ENCODE data around the gene CKAP5.
"Not testable (repeated sequence)": the region's sequence is repeated elsewhere in the genome, so short reads cannot be mapped to it uniquely, and the experiment has no call there.

Gene CKAP5

DNA sequence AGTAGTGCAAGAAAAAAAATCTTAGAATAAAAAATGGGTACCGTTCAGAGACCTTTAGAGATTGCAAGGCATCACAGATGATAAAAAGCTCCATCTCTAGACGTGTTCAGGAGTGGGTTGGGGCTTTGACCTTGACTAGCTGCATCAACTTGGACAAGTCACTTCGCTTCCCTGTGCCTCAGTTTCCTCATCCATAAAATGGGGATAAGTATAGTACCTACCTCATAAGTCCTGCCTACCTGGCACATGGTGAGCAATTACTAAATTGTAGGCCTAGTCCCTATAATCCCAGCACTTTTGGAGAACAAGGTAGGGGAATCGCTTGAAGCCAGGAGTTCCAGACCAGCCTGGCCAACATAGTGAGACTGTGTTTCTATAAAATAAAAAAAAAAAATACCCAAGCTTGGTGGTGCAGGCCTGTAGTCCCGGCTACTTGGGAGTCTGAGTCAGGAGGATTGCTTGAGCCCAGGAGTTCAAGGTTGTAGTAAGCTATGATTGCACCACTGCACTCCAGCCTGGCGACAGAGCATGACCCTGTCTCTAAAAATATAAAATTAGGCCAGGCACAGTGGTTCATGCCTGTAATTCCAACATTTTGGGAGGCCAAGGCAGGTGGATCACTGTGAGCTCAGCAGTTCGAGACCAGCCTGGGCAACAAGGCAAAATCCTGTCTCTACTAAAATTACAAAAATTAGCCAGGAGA, 133.1 kb downstream of the CKAP5 start:
- Histone ChIP-seq H3K27me3 (ENCODE audit: control insufficient read depth in 1 of 2, insufficient read depth in 2 of 2, low read length in 2 of 2) (no peaks in the 10 kb centered on the region), H3K36me3 (ENCODE audit: control insufficient read depth in 2 of 2, insufficient read depth in 2 of 2, low read length in 2 of 2) (no peaks in the 10 kb centered on the region), H3K27ac (ENCODE audit: low read length) (no peak overlapping the region), H3K9me3 (ENCODE audit: control insufficient read depth in 2 of 2, low read length in 2 of 2) (no peaks in the 10 kb centered on the region), H3K4me1 (ENCODE audit: control insufficient read depth, insufficient read depth, low read length) (peaks cover 6% of the 10 kb centered on the region), H3K4me3 (ENCODE audit: low read length in 2 of 2) (no peak overlapping the region), H3K9ac (ENCODE audit: low read length in 2 of 2) (no peak overlapping the region)

DNA sequence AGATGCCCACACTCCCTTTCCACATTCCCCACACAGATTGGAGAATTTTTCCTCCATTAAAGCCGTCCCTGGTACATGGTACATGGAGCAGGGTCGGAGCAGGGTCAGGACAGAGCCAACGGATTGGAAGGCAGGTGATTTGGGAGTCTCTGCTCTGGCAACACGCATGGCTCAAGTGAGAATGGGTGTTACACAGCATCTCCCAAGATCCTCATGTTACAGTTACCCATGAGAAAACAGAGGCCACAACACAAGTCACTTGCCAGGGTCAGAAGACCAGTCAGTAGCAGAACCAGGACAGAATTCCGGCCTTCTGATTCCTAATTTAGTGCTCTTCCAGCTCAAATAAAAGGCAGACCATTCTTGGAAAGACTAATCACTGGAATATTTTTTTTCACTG, 134.8 kb downstream of the CKAP5 start:
- Histone ChIP-seq H3K27me3 (ENCODE audit: control insufficient read depth in 1 of 2, insufficient read depth in 2 of 2, low read length in 2 of 2) (no peaks in the 10 kb centered on the region), H3K9ac (ENCODE audit: low read length in 2 of 2) (peak overlapping the region; percentile 3 to 13), H3K27ac (ENCODE audit: low read length) (peak overlapping the region; percentile 79), H3K4me3 (ENCODE audit: low read length in 2 of 2) (no peak overlapping the region), H3K4me1 (ENCODE audit: control insufficient read depth, insufficient read depth, low read length) (peaks cover 6% of the 10 kb centered on the region), H3K36me3 (ENCODE audit: control insufficient read depth in 2 of 2, insufficient read depth in 2 of 2, low read length in 2 of 2) (peaks cover 5 to 9% of the 10 kb centered on the region in 2 donors), H3K9me3 (ENCODE audit: control insufficient read depth in 2 of 2, low read length in 2 of 2) (no peaks in the 10 kb centered on the region)

GRCh38 chr11:46710821-46711269, 135.2 kb downstream of the CKAP5 start:
- Histone ChIP-seq H3K27ac (ENCODE audit: low read length) (peak overlapping the region; percentile 79), H3K36me3 (ENCODE audit: control insufficient read depth in 2 of 2, insufficient read depth in 2 of 2, low read length in 2 of 2) (peaks cover 8 to 10% of the 10 kb centered on the region in 2 donors), H3K4me3 (ENCODE audit: low read length in 2 of 2) (no peak overlapping the region), H3K9me3 (ENCODE audit: control insufficient read depth in 2 of 2, low read length in 2 of 2) (no peaks in the 10 kb centered on the region), H3K9ac (ENCODE audit: low read length in 2 of 2) (peak overlapping the region; percentile 3 to 13), H3K27me3 (ENCODE audit: control insufficient read depth in 1 of 2, insufficient read depth in 2 of 2, low read length in 2 of 2) (no peaks in the 10 kb centered on the region), H3K4me1 (ENCODE audit: control insufficient read depth, insufficient read depth, low read length) (peaks cover 6% of the 10 kb centered on the region)

GRCh38 chr11:46709351-46709750, 136.7 kb downstream of the CKAP5 start:
- H3K4me1 ChIP-seq (ENCODE audit: control insufficient read depth, insufficient read depth, low read length); H3K27me3 ChIP-seq (ENCODE audit: control insufficient read depth in 1 of 2, insufficient read depth in 2 of 2, low read length in 2 of 2); H3K9ac ChIP-seq (ENCODE audit: low read length in 2 of 2); H3K9me3 ChIP-seq (ENCODE audit: control insufficient read depth in 2 of 2, low read length in 2 of 2); H3K27ac ChIP-seq (ENCODE audit: low read length); H3K4me3 ChIP-seq (ENCODE audit: low read length in 2 of 2): not testable (repeated sequence)
- H3K36me3 ChIP-seq (ENCODE audit: control insufficient read depth in 2 of 2, insufficient read depth in 2 of 2, low read length in 2 of 2) = peaks cover 21 to 22% of the 10 kb centered on the region in 2 donors

- Histone ChIP-seq H3K27me3 (ENCODE audit: control insufficient read depth in 1 of 2, insufficient read depth in 2 of 2, low read length in 2 of 2) (no peaks in the 10 kb centered on the region), H3K9me3 (ENCODE audit: control insufficient read depth in 2 of 2, low read length in 2 of 2) (no peaks in the 10 kb centered on the region), H3K27ac (ENCODE audit: low read length) (no peak overlapping the region), H3K9ac (ENCODE audit: low read length in 2 of 2) (no peak overlapping the region), H3K4me3 (ENCODE audit: low read length in 2 of 2) (no peak overlapping the region), H3K4me1 (ENCODE audit: control insufficient read depth, insufficient read depth, low read length) (peaks cover 16% of the 10 kb centered on the region), H3K36me3 (ENCODE audit: control insufficient read depth in 2 of 2, insufficient read depth in 2 of 2, low read length in 2 of 2) (peaks cover 36 to 40% of the 10 kb centered on the region in 2 donors)
Measured at GRCh38 chr11:46706886-46707285, 139.2 kb downstream of the CKAP5 start.

- Histone ChIP-seq H3K36me3 (ENCODE audit: control insufficient read depth in 2 of 2, insufficient read depth in 2 of 2, low read length in 2 of 2) (peaks cover 36 to 40% of the 10 kb centered on the region in 2 donors), H3K27me3 (ENCODE audit: control insufficient read depth in 1 of 2, insufficient read depth in 2 of 2, low read length in 2 of 2) (no peaks in the 10 kb centered on the region), H3K9ac (ENCODE audit: low read length in 2 of 2) (no peak overlapping the region)
Measured at GRCh38 chr11:46705070-46705688, 140.9 kb downstream of the CKAP5 start.

GRCh38 chr11:46701078-46701654, 144.9 kb downstream of the CKAP5 start:
- no peaks in the 10 kb centered on the region for H3K27me3 ChIP-seq (ENCODE audit: control insufficient read depth in 1 of 2, insufficient read depth in 2 of 2, low read length in 2 of 2)
- H3K4me3 ChIP-seq (ENCODE audit: low read length in 2 of 2) = peak overlapping the region; percentile 78 to 100
- H3K36me3 ChIP-seq (ENCODE audit: control insufficient read depth in 2 of 2, insufficient read depth in 2 of 2, low read length in 2 of 2) = peaks cover 28 to 37% of the 10 kb centered on the region in 2 donors
- no peaks in the 10 kb centered on the region for H3K9me3 ChIP-seq (ENCODE audit: control insufficient read depth in 2 of 2, low read length in 2 of 2)
- peak overlapping the region; percentile 91 for H3K27ac ChIP-seq (ENCODE audit: low read length)
- H3K9ac ChIP-seq (ENCODE audit: low read length in 2 of 2) = peak overlapping the region; percentile 82 to 96
- peaks cover 46% of the 10 kb centered on the region for H3K4me1 ChIP-seq (ENCODE audit: control insufficient read depth, insufficient read depth, low read length)

More at GRCh38 chr11:46705070-46705688, 140.9 kb downstream of the CKAP5 start:
- Histone ChIP-seq H3K27ac (ENCODE audit: low read length) (no peak overlapping the region), H3K4me1 (ENCODE audit: control insufficient read depth, insufficient read depth, low read length) (peaks cover 19% of the 10 kb centered on the region), H3K4me3 (ENCODE audit: low read length in 2 of 2) (no peak overlapping the region), H3K9me3 (ENCODE audit: control insufficient read depth in 2 of 2, low read length in 2 of 2) (no peaks in the 10 kb centered on the region)

DNA sequence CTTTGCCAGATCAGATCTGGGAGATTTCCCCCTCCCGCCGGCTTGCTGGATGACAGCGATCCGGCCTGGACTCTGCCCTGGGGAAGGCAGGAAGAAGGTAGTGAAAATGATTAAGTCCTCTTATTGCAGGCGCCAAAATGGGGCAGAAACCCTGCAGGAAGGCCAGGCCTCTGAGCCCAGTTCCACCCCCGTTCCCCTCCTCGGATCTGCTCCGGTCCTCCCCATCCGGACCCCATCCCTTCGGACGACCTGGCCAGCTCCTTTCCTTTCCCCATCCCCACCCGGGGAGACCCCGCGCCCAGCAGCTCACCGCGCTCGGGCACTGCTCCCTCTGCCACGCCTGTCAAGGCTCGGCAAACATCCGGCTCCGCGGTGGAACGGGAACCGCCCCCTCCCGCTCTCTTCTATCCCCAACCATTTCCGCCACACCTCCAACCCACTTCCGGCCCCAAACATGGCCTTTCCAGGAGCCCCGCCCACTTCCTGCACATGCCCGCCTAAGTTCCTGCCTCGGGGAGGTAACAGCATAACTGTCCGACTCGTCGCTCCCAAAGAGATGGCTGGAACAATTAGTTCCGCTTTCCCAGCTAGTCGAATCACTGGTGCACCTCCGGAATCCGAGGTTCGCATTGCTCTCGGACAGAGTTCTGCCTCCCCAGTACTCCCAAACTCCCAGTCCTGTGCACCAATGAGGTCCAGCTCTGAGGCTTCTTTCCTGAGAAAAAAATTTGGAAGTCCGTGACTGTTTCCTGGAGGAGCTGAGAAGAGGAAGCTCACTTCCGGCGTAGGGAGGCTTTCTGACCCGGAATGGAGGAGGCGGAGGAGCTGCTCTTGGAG, 145.6 kb downstream of the CKAP5 start, which contains the start of the genes ARHGAP1 and ZNF408:
TSS of gene ARHGAP1 (minus strand) at position 379 of the 837 bp plus-strand sequence. CDS start 4,512 bp downstream, outside the sequence.
TSS of gene ZNF408 (plus strand) at position 791 of the 837 bp plus-strand sequence. CDS start at position 808, 17 bp downstream.
- peak within 1 kb of the TSS; percentile 82 to 96 for H3K9ac ChIP-seq (ENCODE audit: low read length in 2 of 2)
- H3K27ac ChIP-seq (ENCODE audit: low read length) = peak within 1 kb of the TSS; percentile 91
- no peaks in the 10 kb centered on the region for H3K9me3 ChIP-seq (ENCODE audit: control insufficient read depth in 2 of 2, low read length in 2 of 2)
- H3K4me3 ChIP-seq (ENCODE audit: low read length in 2 of 2) = peak within 1 kb of the TSS; percentile 78 to 100
- no peaks in the 10 kb centered on the region for H3K27me3 ChIP-seq (ENCODE audit: control insufficient read depth in 1 of 2, insufficient read depth in 2 of 2, low read length in 2 of 2)
- H3K36me3 ChIP-seq (ENCODE audit: control insufficient read depth in 2 of 2, insufficient read depth in 2 of 2, low read length in 2 of 2) = peaks cover 27 to 35% of the 10 kb centered on the region in 2 donors
- H3K4me1 ChIP-seq (ENCODE audit: control insufficient read depth, insufficient read depth, low read length) = peaks cover 53% of the 10 kb centered on the region

GRCh38 chr11:46698597-46698996, 147.5 kb downstream of the CKAP5 start:
- H3K4me1 ChIP-seq (ENCODE audit: control insufficient read depth, insufficient read depth, low read length) = peaks cover 54% of the 10 kb centered on the region
- peaks cover 32 to 37% of the 10 kb centered on the region in 2 donors for H3K36me3 ChIP-seq (ENCODE audit: control insufficient read depth in 2 of 2, insufficient read depth in 2 of 2, low read length in 2 of 2)
- H3K9me3 ChIP-seq (ENCODE audit: control insufficient read depth in 2 of 2, low read length in 2 of 2) = no peaks in the 10 kb centered on the region
- no peak overlapping the region for H3K27ac ChIP-seq (ENCODE audit: low read length)
- H3K4me3 ChIP-seq (ENCODE audit: low read length in 2 of 2) = peak overlapping the region in 1 of 2 donors; percentile 40
- no peak overlapping the region for H3K9ac ChIP-seq (ENCODE audit: low read length in 2 of 2)
- no peaks in the 10 kb centered on the region for H3K27me3 ChIP-seq (ENCODE audit: control insufficient read depth in 1 of 2, insufficient read depth in 2 of 2, low read length in 2 of 2)

GRCh38 chr11:46697723-46698122, 148.4 kb downstream of the CKAP5 start:
- peak overlapping the region; percentile 2 to 55 for H3K9ac ChIP-seq (ENCODE audit: low read length in 2 of 2)
- peaks cover 26 to 34% of the 10 kb centered on the region in 2 donors for H3K36me3 ChIP-seq (ENCODE audit: control insufficient read depth in 2 of 2, insufficient read depth in 2 of 2, low read length in 2 of 2)
- H3K27ac ChIP-seq (ENCODE audit: low read length) = no peak overlapping the region

More at GRCh38 chr11:46697723-46698122, 148.4 kb downstream of the CKAP5 start:
- H3K27me3 ChIP-seq (ENCODE audit: control insufficient read depth in 1 of 2, insufficient read depth in 2 of 2, low read length in 2 of 2) = no peaks in the 10 kb centered on the region
- H3K4me3 ChIP-seq (ENCODE audit: low read length in 2 of 2) = peak overlapping the region in 1 of 2 donors; percentile 49
- H3K9me3 ChIP-seq (ENCODE audit: control insufficient read depth in 2 of 2, low read length in 2 of 2) = no peaks in the 10 kb centered on the region
- H3K4me1 ChIP-seq (ENCODE audit: control insufficient read depth, insufficient read depth, low read length) = peaks cover 49% of the 10 kb centered on the region
